HCT116 (cell line): ENCODE results near the gene IL20. TPM values are rescaled to one million over a fixed set of nuclear protein-coding genes. Genes with fewer than 3 reads are reported as not detected.

Experiments used
- ATAC-seq: fragments of 200-7000 bp; cut with Tn5 transposase; 2 replicates; pipeline ENCODE4 v1.9.1; 2020; ENCODE audit warnings: mild to moderate bottlenecking, moderate library complexity
- BruUV-seq: library from RNA; stranded (reverse); fragments of 400-500 nt; replicated peaks from 2 replicates; lab custom pipeline; 2021; lab: Mats Ljungman, UMichigan
- CTCF ChIA-PET: fragments of 300-600 bp; sonication (Branson Sonifier 250); formaldehyde crosslinking; loops from one replicate; lab custom pipeline; 2021; ENCODE audit warnings: antibody characterized with exemption; lab: Charles Lee
- POLR2A ChIA-PET: fragments of 300-600, 350-600 bp; sonication (Branson Sonifier 250); formaldehyde crosslinking; loops from one replicate; lab custom pipeline; 2021; ENCODE audit warnings: antibody characterized with exemption; lab: Charles Lee
- RAD21 ChIA-PET, 2 experiments: fragments of 300-600 bp; sonication (Branson Sonifier 250); formaldehyde crosslinking; loops; one replicate each; lab custom pipeline; 2023; ENCODE audit warnings: low total read pairs in 2 of 2; ENCODE audit not compliant: uncharacterized antibody in 2 of 2, unreplicated experiment in 2 of 2, low non-redundant PET in 1 of 2; lab: Charles Lee
- DNase-seq: peaks from one replicate; pipeline ENCODE4 v3.0.0-alpha.2; 2010; ENCODE audit warnings: low read depth, low spot score
- H2AFZ ChIP-seq: fragments of 200-600 bp; shearing (Covaris generic), sonication (generic); 2 replicates; pipeline ENCODE4 v1.6.1; 2017; ENCODE audit warnings: low read depth, mixed run types, mixed read lengths, antibody characterized with exemption, low read length; ENCODE audit not compliant: poor library complexity, severe bottlenecking
- H3K27ac ChIP-seq: 2 replicates; pipeline ENCODE4 v1.5.1; 2012; ENCODE audit warnings: low read depth, low read length
- H3K27me3 ChIP-seq: fragments of 200-600 bp; sonication (generic); 2 replicates; pipeline ENCODE4 v1.6.1; 2016; ENCODE audit warnings: mixed run types, low read length, mixed read lengths; ENCODE audit not compliant: insufficient read depth
- H3K36me3 ChIP-seq, 2 experiments: fragments of 200-500 bp in 1 of 2; fragments of 200-600 bp in 1 of 2; sonication (Bioruptor generic) in 1 of 2; sonication (generic) in 1 of 2; 2 replicates each; pipeline versions ENCODE4 v1.5.1 to v1.6.1; 2014 to 2016; ENCODE audit warnings: low read length in 2 of 2, inconsistent platforms in 1 of 2, mixed read lengths in 1 of 2, mixed run types in 1 of 2; ENCODE audit not compliant: insufficient read depth in 2 of 2, control insufficient read depth in 1 of 2
- H3K4me1 ChIP-seq, 2 experiments: fragments of 200-600 bp in 1 of 2; sonication (generic) in 1 of 2; 2 replicates each; pipeline versions ENCODE4 v1.5.1 to v1.6.1; 2012 to 2017; ENCODE audit warnings: low read length in 2 of 2, inconsistent platforms in 1 of 2, mild to moderate bottlenecking in 1 of 2, mixed read lengths in 1 of 2, mixed run types in 1 of 2, moderate library complexity in 1 of 2; ENCODE audit not compliant: insufficient read depth in 2 of 2, control insufficient read depth in 1 of 2
- H3K4me2 ChIP-seq: fragments of 200-600 bp; sonication (generic); 2 replicates; pipeline ENCODE4 v1.6.1; 2017; ENCODE audit warnings: mixed run types, low read length, mixed read lengths
- H3K4me3 ChIP-seq, 2 experiments: fragments of 200-600 bp in 1 of 2; sonication (generic) in 1 of 2; replicated peaks in 1 of 2; 2 replicates each; pipeline ENCODE4 v1.5.1; 2011 to 2016; ENCODE audit warnings: low read length in 2 of 2, control low read depth in 1 of 2, low read depth in 1 of 2, mild to moderate bottlenecking in 1 of 2, mixed read lengths in 1 of 2, mixed run types in 1 of 2
- H3K79me2 ChIP-seq: fragments of 200-600 bp; sonication (generic); 2 replicates; pipeline ENCODE4 v1.6.1; 2017; ENCODE audit warnings: mild to moderate bottlenecking, mixed run types, low read length, moderate library complexity, mixed read lengths; ENCODE audit not compliant: insufficient read depth
- H3K9ac ChIP-seq: fragments of 200-600 bp; sonication (generic); 2 replicates; pipeline ENCODE4 v1.6.1; 2016; ENCODE audit warnings: low read length, mixed read lengths
- H3K9me2 ChIP-seq: fragments of 200-600 bp; sonication (generic), shearing (Covaris generic); 2 replicates; pipeline ENCODE4 v1.6.1; 2017; ENCODE audit warnings: mixed run types, mild to moderate bottlenecking, moderate library complexity; ENCODE audit not compliant: insufficient read depth
- H3K9me3 ChIP-seq, 2 experiments: fragments of 200-500 bp in 1 of 2; fragments of 200-600 bp in 1 of 2; sonication (Bioruptor generic) in 1 of 2; sonication (generic) in 1 of 2; 2 replicates each; pipeline ENCODE4 v1.6.1; 2014 to 2017; ENCODE audit warnings: low read length in 2 of 2, mixed read lengths in 2 of 2, inconsistent platforms in 1 of 2, low read depth in 1 of 2, mild to moderate bottlenecking in 1 of 2, mixed run types in 1 of 2, moderate library complexity in 1 of 2; ENCODE audit not compliant: control insufficient read depth in 1 of 2, insufficient read depth in 1 of 2
- H4K20me1 ChIP-seq: fragments of 200-600 bp; sonication (generic), shearing (Covaris generic); 2 replicates; pipeline ENCODE4 v1.6.1; 2017; ENCODE audit warnings: mixed run types, mild to moderate bottlenecking, moderate library complexity; ENCODE audit not compliant: insufficient read depth
- CBX3 ChIP-seq: IDR thresholded peaks from 2 replicates; pipeline ENCODE4 v1.6.1; 2012; ENCODE audit warnings: low read depth
- CEBPB ChIP-seq: IDR thresholded peaks from 2 replicates; pipeline ENCODE4 v1.6.1; 2012; ENCODE audit warnings: low read depth
- CTCF ChIP-seq, 3 experiments: fragments of 200-600 bp in 1 of 3; sonication (generic) in 1 of 3; IDR thresholded peaks in 2 of 3; conservative IDR thresholded peaks in 1 of 3; 2 replicates each; pipeline ENCODE4 v1.5.1; 2012 to 2017; ENCODE audit warnings: low read depth in 2 of 3, low read length in 2 of 3, antibody characterized with exemption in 1 of 3, borderline replicate concordance in 1 of 3, control low read depth in 1 of 3, mild to moderate bottlenecking in 1 of 3, mixed read lengths in 1 of 3, mixed run types in 1 of 3, moderate library complexity in 1 of 3; ENCODE audit not compliant: insufficient read depth in 1 of 3
- EGR1 ChIP-seq: IDR thresholded peaks from 2 replicates; pipeline ENCODE4 v1.6.1; 2012; ENCODE audit warnings: low read depth
- ELF1 ChIP-seq: IDR thresholded peaks from 2 replicates; pipeline ENCODE4 v1.6.1; 2012; ENCODE audit warnings: low read depth, borderline replicate concordance
- EZH2 ChIP-seq: fragments of 200-600 bp; sonication (generic); IDR thresholded peaks from 2 replicates; pipeline ENCODE4 v1.6.1; 2017; ENCODE audit warnings: antibody characterized with exemption, mixed run types
- EZH2phosphoT487 ChIP-seq: fragments of 200-600 bp; IDR thresholded peaks from 2 replicates; pipeline ENCODE4 v1.6.1; 2018; ENCODE audit warnings: antibody characterized with exemption, borderline replicate concordance
- POLR2AphosphoS5 ChIP-seq: IDR thresholded peaks from 2 replicates; pipeline ENCODE4 v1.6.1; 2011; ENCODE audit warnings: mild to moderate bottlenecking, low read depth, low read length, moderate library complexity
- RAD21 ChIP-seq: IDR thresholded peaks from 2 replicates; pipeline ENCODE4 v1.6.1; 2012; ENCODE audit warnings: low read depth, mild to moderate bottlenecking
- TCF7L2 ChIP-seq: IDR thresholded peaks from 2 replicates; pipeline ENCODE4 v1.7.0; 2011; ENCODE audit warnings: borderline replicate concordance, inconsistent platforms; ENCODE audit not compliant: insufficient read depth, insufficient read length; ENCODE audit errors: extremely low read depth
- YY1 ChIP-seq: IDR thresholded peaks from 2 replicates; pipeline ENCODE4 v1.6.1; 2011; ENCODE audit warnings: low read length, low read depth, moderate library complexity, mild to moderate bottlenecking; ENCODE audit not compliant: insufficient replicate concordance; ENCODE audit errors: extremely low read depth
- ZBTB33 ChIP-seq: IDR thresholded peaks from 2 replicates; pipeline ENCODE4 v1.6.1; 2011; ENCODE audit warnings: mild to moderate bottlenecking, low read length, moderate library complexity; ENCODE audit not compliant: insufficient replicate concordance; ENCODE audit errors: extremely low read depth
- ZFX ChIP-seq: fragments of 450-650 bp; IDR thresholded peaks from 2 replicates; pipeline ENCODE4 v1.6.1; 2017
- ZNF274 ChIP-seq: fragments of 200-500 bp; sonication (Bioruptor generic); IDR thresholded peaks from 2 replicates; pipeline ENCODE4 v1.6.1; 2014; ENCODE audit warnings: mild to moderate bottlenecking, low read depth, low read length, inconsistent platforms
- intact Hi-C: fragments of 100-400 bp; cut with micrococcal nuclease; formaldehyde crosslinking; loops from 2 replicates; pipeline ENCODE4 v1.10.0; 2022
- total RNA-seq: library from RNA; stranded (reverse); gene quantifications from one replicate; pipeline ENCODE4 v1.2.1, GENCODE V29; 2021; ENCODE audit not compliant: unreplicated experiment

Gene IL20
- total RNA-seq, 1 experiment from 2014 or later: not detected

GRCh38 chr1:206916000-206916709 lies 50.7 kb downstream of the IL20 start (continued):
- no peak for TF ChIP-seq ZBTB33
- TF ChIP-seq ELF1: no peak
- no peak for TF ChIP-seq RAD21
- TF ChIP-seq CTCF (IDR thresholded peaks at IDR 0.05 in 2 of 3, conservative IDR thresholded peaks at IDR 0.05 in 1 of 3; ENCODE audit: borderline replicate concordance in 1 of 3, insufficient read depth in 1 of 3, low read depth in 2 of 3, low read length in 2 of 3): no peak
- TF ChIP-seq ZFX: no peak
- no peak for TF ChIP-seq CBX3

- no peaks in the 10 kb centered on the region for H3K36me3 ChIP-seq
- H3K9me2 ChIP-seq: no peaks in the 10 kb centered on the region
- ATAC-seq: no peak
- no peak overlapping the region for H3K4me3 ChIP-seq
- H4K20me1 ChIP-seq: no peaks in the 10 kb centered on the region
- no peaks in the 10 kb centered on the region for H3K4me1 ChIP-seq
- RAD21 ChIA-PET: no interaction called here
- no peaks in the 10 kb centered on the region for H3K9me3 ChIP-seq
- POLR2A ChIA-PET: no interaction called here
- H3K9ac ChIP-seq: no peak overlapping the region
- BruUV-seq: no TSS peak
- DNase-seq: no peak
- no peak overlapping the region for H3K27ac ChIP-seq
- no peaks in the 10 kb centered on the region for H3K79me2 ChIP-seq
- intact Hi-C loops: no loop called here
- no peak overlapping the region for H2AFZ ChIP-seq
- no peaks in the 10 kb centered on the region; the same call in 1 of the 2 replicates for H3K27me3 ChIP-seq
- CTCF ChIA-PET: interaction anchor here (1.1 to 1.6 kb wide), 2 partner anchors 9 to 10 kb away, joined by 3 to 5 read pairs; no protein-coding TSS in a partner anchor
- H3K4me2 ChIP-seq: no peak overlapping the region
- TF ChIP-seq ZNF274: no peak
- TF ChIP-seq EGR1: no peak
- TF ChIP-seq YY1: no peak
- TF ChIP-seq CEBPB: no peak
- TF ChIP-seq POLR2AphosphoS5: no peak
- TF ChIP-seq CTCF (IDR thresholded peaks at IDR 0.05 in 2 of 3, conservative IDR thresholded peaks at IDR 0.05 in 1 of 3; ENCODE audit: borderline replicate concordance in 1 of 3, insufficient read depth in 1 of 3, low read depth in 2 of 3, low read length in 2 of 3): no peak
- TF ChIP-seq EZH2phosphoT487: no peak
- TF ChIP-seq CBX3: no peak
- TF ChIP-seq ZFX: no peak
- no peak for TF ChIP-seq RAD21
- no peak for TF ChIP-seq EZH2
- TF ChIP-seq TCF7L2: no peak
These were observed 52.7 kb downstream of the IL20 start for GRCh38 chr1:206918076-206918475.
